ENCODE results near the gene PRKD2.

GRCh38 chr19:46759817-46760333 lies 43.0 kb upstream of the PRKD2 start:
- TF ChIP-seq CTCF (conservative IDR thresholded peaks at IDR 0.05; ENCODE audit: low read depth in 2 of 2) (no peak), EZH2 (IDR thresholded peaks at IDR 0.05; ENCODE audit: low read depth, unreplicated experiment) (no peak), ZNF331 (CRISPR knock-in tag; IDR thresholded peaks at IDR 0.05; ENCODE audit: low read depth) (no peak), POLR2AphosphoS5 (IDR thresholded peaks at IDR 0.05; ENCODE audit: low read depth) (no peak; the same call in 1 of the 2 replicates), EZH2phosphoT487 (IDR thresholded peaks at IDR 0.05; ENCODE audit: unreplicated experiment) (no peak), CREB1 (CRISPR knock-in tag; IDR thresholded peaks at IDR 0.05; ENCODE audit: low read depth) (no peak), ZNF462 (CRISPR knock-in tag; IDR thresholded peaks at IDR 0.05) (no peak), JUNB (IDR thresholded peaks at IDR 0.05; ENCODE audit: unreplicated experiment) (no peak), STAT1 (IDR thresholded peaks at IDR 0.05; ENCODE audit: unreplicated experiment) (no peak), ZNF114 (CRISPR knock-in tag; IDR thresholded peaks at IDR 0.05) (no peak), REST (IDR thresholded peaks at IDR 0.05; ENCODE audit: unreplicated experiment) (no peak), ETS1 (IDR thresholded peaks at IDR 0.05) (no peak)
